A549 (cell line): ENCODE results near the gene PSMC3IP. TPM values are rescaled to one million over a fixed set of nuclear protein-coding genes. Genes with fewer than 3 reads are reported as not detected.

Source experiments
- ATAC-seq, 2 experiments: fragments of 200-7000 bp in 1 of 2; fragments of >200 bp in 1 of 2; cut with Nextera tagmentation in 1 of 2; cut with Tn5 transposase in 1 of 2; 3 replicates each; pipeline versions ENCODE4 v1.8.0 to v1.9.1; 2018 to 2020; ENCODE audit warnings: mild to moderate bottlenecking in 1 of 2, moderate library complexity in 1 of 2
- CTCF ChIA-PET: fragments of 300-600 bp; sonication (Branson Sonifier 250); formaldehyde crosslinking; extraction: SDS; loops from one replicate; lab custom pipeline; 2021; ENCODE audit warnings: antibody characterized with exemption, inconsistent platforms; lab: Yijun Ruan, JAX
- POLR2A ChIA-PET: fragments of 350-600 bp; formaldehyde crosslinking; extraction: SDS; loops from one replicate; lab custom pipeline; 2021; ENCODE audit warnings: antibody characterized with exemption, inconsistent platforms; lab: Yijun Ruan, JAX
- DNase-seq, 2 experiments: peaks; one replicate each; pipeline versions ENCODE4 v3.0.0 to v3.0.0-alpha.2; 2011 to 2016; ENCODE audit warnings: low read depth in 1 of 2, low spot score in 1 of 2
- FAIRE-seq: peaks from 2 replicates; lab custom pipeline; 2011; peaks lifted over from hg19 to GRCh38; lab: Jason Lieb, UNC
- H3K27ac ChIP-seq, 2 experiments: fragments of >200 bp; sonication (Bioruptor Twin); formaldehyde crosslinking; 3 replicates each; pipeline ENCODE4 v1.5.1; 2016 to 2017
- H3K4me1 ChIP-seq: fragments of >200 bp; sonication (Bioruptor Twin); formaldehyde crosslinking; 3 replicates; pipeline ENCODE4 v1.6.1; 2016
- H3K4me2 ChIP-seq: fragments of >200 bp; sonication (Bioruptor Twin); formaldehyde crosslinking; 3 replicates; pipeline ENCODE4 v1.6.1; 2016
- H3K4me3 ChIP-seq: fragments of >200 bp; sonication (Bioruptor Twin); formaldehyde crosslinking; 3 replicates; pipeline ENCODE4 v1.5.1; 2016
- H3K9me3 ChIP-seq: fragments of >200 bp; sonication (Bioruptor Twin); formaldehyde crosslinking; 3 replicates; pipeline ENCODE4 v1.6.1; 2016
- EHF ChIP-seq: fragments of 250-450 bp; sonication (Bioruptor Pico); IDR thresholded peaks from 2 replicates; pipeline ENCODE4 v1.5.0; 2020; ENCODE audit warnings: mild to moderate bottlenecking
- EHMT2 ChIP-seq: fragments of 200-600 bp; sonication (generic); IDR thresholded peaks from 2 replicates; pipeline ENCODE4 v1.6.1; 2016; ENCODE audit warnings: antibody characterized with exemption, low read depth, mild to moderate bottlenecking, moderate library complexity
- ESRRA ChIP-seq: fragments of 150-350 bp; IDR thresholded peaks from 2 replicates; pipeline ENCODE4 v1.6.1; 2014; ENCODE audit warnings: mild to moderate bottlenecking, low read length, borderline replicate concordance
- FOSL2 ChIP-seq, 2 experiments: fragments of 450-650 bp in 1 of 2; fragments of >200 bp in 1 of 2; sonication (Bioruptor Twin) in 1 of 2; formaldehyde crosslinking; IDR thresholded peaks; 2 replicates each; pipeline versions ENCODE4 v1.5.0 to v1.6.1; 2016 to 2020; ENCODE audit warnings: mild to moderate bottlenecking in 1 of 2, moderate library complexity in 1 of 2
- FOXS1 ChIP-seq: fragments of 250-450 bp; sonication (Bioruptor Pico); IDR thresholded peaks from 2 replicates; pipeline ENCODE4 v1.5.0; 2020; ENCODE audit warnings: mild to moderate bottlenecking, moderate library complexity
- GATA3 ChIP-seq: IDR thresholded peaks from 2 replicates; pipeline ENCODE4 v1.6.1; 2012; ENCODE audit warnings: borderline replicate concordance
- HOXB5 ChIP-seq: fragments of 250-450 bp; sonication (Bioruptor Pico); IDR thresholded peaks from 2 replicates; pipeline ENCODE4 v1.5.0; 2020; ENCODE audit warnings: mild to moderate bottlenecking, moderate library complexity
- KDM1A ChIP-seq: fragments of 200-600 bp; sonication (generic); IDR thresholded peaks from 2 replicates; pipeline ENCODE4 v1.6.1; 2016; ENCODE audit warnings: low read depth, mild to moderate bottlenecking
- KDM5A ChIP-seq: fragments of 200-600 bp; sonication (generic); IDR thresholded peaks from 2 replicates; pipeline ENCODE4 v1.6.1; 2016; ENCODE audit warnings: antibody characterized with exemption, mild to moderate bottlenecking
- NR3C1 ChIP-seq: fragments of >200 bp; sonication (Bioruptor Twin); formaldehyde crosslinking; IDR thresholded peaks from 3 replicates; pipeline ENCODE4 v1.6.1; 2017
- PHF8 ChIP-seq: fragments of 200-600 bp; sonication (generic); IDR thresholded peaks from 2 replicates; pipeline ENCODE4 v1.6.1; 2016; ENCODE audit warnings: low read depth, mild to moderate bottlenecking, antibody characterized with exemption, moderate library complexity, borderline replicate concordance
- POLR2A ChIP-seq: IDR thresholded peaks from 2 replicates; pipeline ENCODE4 v1.6.1; 2012; ENCODE audit warnings: mild to moderate bottlenecking, low read length
- POLR2AphosphoS2 ChIP-seq: conservative IDR thresholded peaks from 2 replicates; pipeline ENCODE4 v1.6.1; 2012; ENCODE audit warnings: low read length, improper control_type of control experiment, inconsistent platforms
- RARB ChIP-seq: fragments of 250-450 bp; sonication (Bioruptor Pico); IDR thresholded peaks from 2 replicates; pipeline ENCODE4 v1.8.0; 2021; ENCODE audit warnings: mild to moderate bottlenecking, moderate library complexity
- RFX5 ChIP-seq: fragments of 450-650 bp; IDR thresholded peaks from 2 replicates; pipeline ENCODE4 v1.7.1; 2014; ENCODE audit warnings: antibody characterized with exemption, mild to moderate bottlenecking, moderate library complexity
- RNF2 ChIP-seq: fragments of 200-600 bp; sonication (generic); IDR thresholded peaks from 2 replicates; pipeline ENCODE4 v1.6.1; 2016; ENCODE audit warnings: low read depth, mild to moderate bottlenecking, antibody characterized with exemption, moderate library complexity, borderline replicate concordance
- TFCP2L1 ChIP-seq: fragments of 250-450 bp; sonication (Bioruptor Pico); IDR thresholded peaks from 2 replicates; pipeline ENCODE4 v1.5.0; 2021; ENCODE audit warnings: mild to moderate bottlenecking
- ZC3H11A ChIP-seq: fragments of 450-650 bp; IDR thresholded peaks from 2 replicates; pipeline ENCODE4 v1.6.1; 2014; ENCODE audit warnings: antibody characterized with exemption, mild to moderate bottlenecking
- WGBS: methylation state at CpG from one replicate; pipeline ENCODE4 v1.1.6; 2017; ENCODE audit errors: missing lambda C conversion rate; 5-methylcytosine and 5-hydroxymethylcytosine counted together
- polyA plus RNA-seq, 4 experiments: library from polyadenylated mRNA; depleted of rRNA in 3 of 4; stranded (reverse); fragments of >200 nt; fragmentation: RNase III in 1 of 4; extraction: RNeasy Plus Mini Kit Qiagen cat#74134 plus additional on column Dnase treatment in 1 of 4; gene quantifications; 2 replicates in 3 of 4; 3 replicates in 1 of 4; pipeline ENCODE4 v1.2.3, GENCODE V29; 2011 to 2017
- TF ChIP-seq, protein P1 (sequence below): IDR thresholded peaks from 2 replicates; pipeline ENCODE4 v1.6.1; 2012
- TF ChIP-seq, protein P2 (sequence below): IDR thresholded peaks from 2 replicates; pipeline ENCODE4 v1.6.1; 2012; ENCODE audit warnings: low read depth, borderline replicate concordance

PSMC3IP gene
- polyA plus RNA-seq, 2 of the 4 experiments (the other 2 are of a cell fraction), result 26.1 to 37.9 TPM

DNA sequence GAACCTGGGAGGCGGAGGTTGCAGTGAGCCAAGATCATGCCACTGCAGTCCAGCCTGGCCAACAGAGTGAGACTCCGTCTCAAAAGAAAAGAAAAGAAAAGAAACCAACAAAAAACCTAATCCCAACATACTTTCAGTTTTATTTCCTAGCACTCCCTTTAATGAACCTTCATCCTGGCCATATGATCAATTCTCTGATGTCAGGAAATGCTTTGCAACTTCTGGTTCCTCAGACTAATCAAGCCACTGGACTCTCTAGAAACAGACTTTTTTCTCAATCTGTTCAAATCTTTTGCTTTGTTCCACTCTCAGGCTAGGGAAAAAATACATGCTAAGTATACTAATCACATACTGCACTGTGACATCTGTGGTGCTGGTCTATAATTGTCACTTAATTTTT, 13.4 kb upstream of the PSMC3IP start:
- Histone ChIP-seq H3K4me2 (no peak overlapping the region), H3K27ac (no peak overlapping the region), H3K9me3 (no peaks in the 10 kb centered on the region), H3K4me3 (no peak overlapping the region), H3K4me1 (no peaks in the 10 kb centered on the region)
- FAIRE-seq (no peak), ATAC-seq (no peak), DNase-seq (no peak)
- ChIA-PET CTCF (interaction anchor here (0.8 to 10.8 kb wide), 6 partner anchors 8 to 338 kb away, joined by 3 to 120 read pairs (median 4); partner anchors contain the start of gene PSMC3IP), POLR2A (no interaction called here)
- WGBS, result 98% methylated on average over 2 of the region's 2 CpGs
- no peak for TF ChIP-seq TFCP2L1 (CRISPR knock-in tag)

DNA sequence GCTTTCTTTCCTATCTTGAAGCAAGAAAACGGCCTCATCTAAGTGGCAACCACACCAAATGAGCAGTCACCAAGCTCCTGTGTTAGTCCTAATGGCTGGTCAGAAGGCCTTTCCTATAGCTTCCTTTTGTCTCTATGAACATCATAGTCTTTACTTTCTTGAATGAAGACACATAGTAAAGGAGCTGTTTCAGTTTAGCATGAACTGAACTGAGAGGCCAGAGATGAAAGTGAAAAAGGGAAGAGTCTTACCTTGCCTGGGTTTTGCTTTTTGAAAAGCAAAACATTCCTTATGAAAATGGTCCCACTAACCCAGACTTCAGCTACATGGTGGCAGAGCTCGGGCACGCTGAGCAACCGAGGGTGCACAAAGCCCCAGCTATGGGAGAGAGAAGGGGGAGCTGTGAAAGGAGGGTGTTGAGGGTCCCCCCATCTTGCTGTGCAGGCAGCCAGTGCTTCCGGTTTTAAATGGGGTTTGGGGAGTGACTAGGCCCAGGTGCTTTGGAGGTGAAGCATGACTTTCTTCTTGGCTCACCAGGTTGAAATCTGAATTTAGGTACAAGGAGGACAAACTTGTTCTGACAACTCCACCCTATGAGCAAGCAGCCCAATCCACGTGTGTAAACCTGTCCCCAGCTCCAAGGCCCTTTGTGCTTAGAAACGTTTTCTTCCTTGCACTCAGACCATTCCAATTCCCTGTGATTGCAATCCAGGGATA, 9.1 kb upstream of the PSMC3IP start:
- no peaks in the 10 kb centered on the region for H3K4me1 ChIP-seq
- TF ChIP-seq FOXS1 (CRISPR knock-in tag), result no peak
- no peak for TF ChIP-seq EHF (CRISPR knock-in tag)
- TF ChIP-seq EHMT2, result no peak
- no peak for TF ChIP-seq FOSL2 (IDR thresholded peaks at IDR 0.05)
- TF ChIP-seq FOSL2 (CRISPR knock-in tag; IDR thresholded peaks at IDR 0.05), result no peak
- TF ChIP-seq RNF2, result no peak
- no peak for TF ChIP-seq ZC3H11A
- TF ChIP-seq POLR2AphosphoS2, result no peak
- H3K9me3 ChIP-seq, result no peaks in the 10 kb centered on the region
- H3K27ac ChIP-seq, result no peak overlapping the region
- CTCF ChIA-PET, result interaction anchor here (0.6 to 15.8 kb wide), 11 partner anchors 8 to 351 kb away, joined by 3 to 394 read pairs (median 4); partner anchors contain the start of genes CCR10, PLEKHH3 and PSMC3IP
- POLR2A ChIA-PET, result interaction anchor here (0.6 kb wide), 1 partner anchor 11 kb away, joined by 10 read pairs; no protein-coding TSS in a partner anchor
- H3K4me2 ChIP-seq, result no peak overlapping the region
- FAIRE-seq (no peak), ATAC-seq (no peak), DNase-seq (no peak)
- no peak overlapping the region for H3K4me3 ChIP-seq
- WGBS, result 81% methylated on average over 7 of the region's 7 CpGs

DNA sequence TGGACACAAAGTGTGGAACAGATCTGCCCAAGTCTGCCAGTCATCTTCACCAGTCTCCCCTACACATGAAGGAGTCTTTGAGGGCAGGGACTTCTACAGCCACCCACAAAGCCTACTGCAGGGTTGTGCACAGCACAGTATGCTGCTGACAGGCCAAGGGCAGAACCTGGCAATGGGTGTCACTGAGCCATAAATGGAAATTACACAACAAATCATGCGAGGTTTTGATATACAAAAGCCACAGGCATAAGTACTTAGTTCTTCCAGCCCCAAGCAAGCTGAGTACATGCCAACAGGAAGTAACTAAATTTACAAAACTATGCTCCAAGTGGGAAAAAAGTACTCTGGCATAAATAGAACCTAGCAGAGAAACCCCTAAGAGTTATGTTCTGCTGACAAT, 7.8 kb upstream of the PSMC3IP start:
- no peak for TF ChIP-seq EHMT2
- no peak for TF ChIP-seq FOSL2 (IDR thresholded peaks at IDR 0.05)
- TF ChIP-seq FOSL2 (CRISPR knock-in tag; IDR thresholded peaks at IDR 0.05), result no peak
- TF ChIP-seq FOXS1 (CRISPR knock-in tag), result no peak
- no peak for TF ChIP-seq RARB (CRISPR knock-in tag)
- TF ChIP-seq POLR2A, result no peak
- TF ChIP-seq GATA3, result no peak
- TF ChIP-seq RFX5, result no peak
- no peak for TF ChIP-seq RNF2
- no peak for TF ChIP-seq PHF8
- no peak for TF ChIP-seq KDM1A
- TF ChIP-seq ESRRA, result no peak
- TF ChIP-seq KDM5A, result no peak
- TF ChIP-seq NR3C1, result no peak
- TF ChIP-seq, protein P1, sequence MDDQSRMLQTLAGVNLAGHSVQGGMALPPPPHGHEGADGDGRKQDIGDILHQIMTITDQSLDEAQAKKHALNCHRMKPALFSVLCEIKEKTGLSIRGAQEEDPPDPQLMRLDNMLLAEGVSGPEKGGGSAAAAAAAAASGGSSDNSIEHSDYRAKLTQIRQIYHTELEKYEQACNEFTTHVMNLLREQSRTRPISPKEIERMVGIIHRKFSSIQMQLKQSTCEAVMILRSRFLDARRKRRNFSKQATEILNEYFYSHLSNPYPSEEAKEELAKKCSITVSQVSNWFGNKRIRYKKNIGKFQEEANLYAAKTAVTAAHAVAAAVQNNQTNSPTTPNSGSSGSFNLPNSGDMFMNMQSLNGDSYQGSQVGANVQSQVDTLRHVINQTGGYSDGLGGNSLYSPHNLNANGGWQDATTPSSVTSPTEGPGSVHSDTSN, result no peak
- TF ChIP-seq HOXB5 (CRISPR knock-in tag), result no peak
- TF ChIP-seq, protein P2, sequence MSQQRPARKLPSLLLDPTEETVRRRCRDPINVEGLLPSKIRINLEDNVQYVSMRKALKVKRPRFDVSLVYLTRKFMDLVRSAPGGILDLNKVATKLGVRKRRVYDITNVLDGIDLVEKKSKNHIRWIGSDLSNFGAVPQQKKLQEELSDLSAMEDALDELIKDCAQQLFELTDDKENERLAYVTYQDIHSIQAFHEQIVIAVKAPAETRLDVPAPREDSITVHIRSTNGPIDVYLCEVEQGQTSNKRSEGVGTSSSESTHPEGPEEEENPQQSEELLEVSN, result no peak
- TF ChIP-seq, all 56 proteins: peak for 0
- H3K4me3 ChIP-seq, result no peak overlapping the region
- ChIA-PET POLR2A (interaction anchor here (0.6 kb wide), 2 partner anchors 24 to 634 kb away, joined by 5 read pairs; partner anchors contain the start of gene TUBG1), CTCF (interaction anchor here (1.5 to 15.8 kb wide), 4 partner anchors 7 to 239 kb away, joined by 3 to 394 read pairs (median 64); partner anchors contain the start of genes BECN1, CCR10, PLEKHH3 and PSMC3IP)
- DNase-seq (no peak), FAIRE-seq (no peak), ATAC-seq (no peak)
- H3K9me3 ChIP-seq, result no peaks in the 10 kb centered on the region
- no peak overlapping the region for H3K27ac ChIP-seq
- H3K4me1 ChIP-seq, result no peaks in the 10 kb centered on the region
- H3K4me2 ChIP-seq, result no peak overlapping the region
- 78% methylated on average over 1 of the region's 1 CpG for WGBS
